ENCODE results near the gene C19orf38. TPM values are rescaled to one million over a fixed set of nuclear protein-coding genes. Genes with fewer than 3 reads are reported as not detected.
"Not testable (repeated sequence)": the region's sequence is repeated elsewhere in the genome, so short reads cannot be mapped to it uniquely, and the experiment has no call there.

Gene C19orf38
- total RNA-seq, 1 experiment from 2014 or later, result 0.61 TPM

DNA sequence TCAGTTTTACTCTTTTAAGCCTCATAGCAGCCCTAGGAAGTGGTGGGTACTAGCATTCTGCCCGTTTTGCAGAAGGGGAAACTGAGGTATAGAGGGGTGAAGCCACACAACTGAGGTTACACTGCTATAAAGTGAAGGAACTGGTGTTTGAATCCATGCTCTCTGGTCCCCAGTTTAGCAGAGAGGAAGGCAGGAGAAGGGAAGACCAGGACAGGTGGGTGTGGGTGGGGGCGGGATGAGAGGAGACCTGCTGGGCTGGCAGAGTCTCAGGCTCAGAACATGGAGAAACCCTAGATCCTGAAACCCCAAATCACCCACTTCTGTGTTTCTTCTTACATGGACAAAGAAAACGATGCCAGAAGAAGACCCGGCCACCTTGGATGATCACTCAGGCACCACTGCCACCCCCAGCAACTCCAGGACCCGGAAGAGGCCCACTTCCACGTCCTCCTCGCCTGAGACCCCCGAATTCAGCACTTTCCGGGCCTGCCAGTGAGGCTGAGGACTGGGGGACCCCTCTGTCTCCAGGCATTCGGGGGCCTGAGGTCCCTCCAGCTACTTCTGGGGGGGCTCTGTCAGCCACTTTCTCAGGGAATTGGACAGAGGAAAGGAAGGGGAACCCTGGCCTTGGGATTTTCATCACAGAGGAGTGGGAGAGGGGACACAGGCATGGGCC, 20.8 kb downstream of the C19orf38 start:
- DNase-seq, result no peak
- Histone ChIP-seq H3K9me3 (no peaks in the 10 kb centered on the region), H3K27me3 (replicated peaks; ENCODE audit: control insufficient read depth, insufficient read depth, low read length) (no peaks in the 10 kb centered on the region), H3K36me3 (ENCODE audit: control insufficient read depth, insufficient read depth, low read length) (no peaks in the 10 kb centered on the region), H3K4me1 (peaks cover 21% of the 10 kb centered on the region), H3K4me3 (ENCODE audit: low read depth, low read length) (no peak overlapping the region)
- no peak overlapping the region for H3K27ac Mint-ChIP-seq (ENCODE audit: unreplicated experiment)
- no peaks in the 10 kb centered on the region for H3K27me3 Mint-ChIP-seq (ENCODE audit: insufficient read depth, unreplicated experiment)
- CTCF ChIA-PET, result no interaction called here
- peaks cover 11% of the 10 kb centered on the region for H3K36me3 Mint-ChIP-seq (ENCODE audit: insufficient read depth, unreplicated experiment)
- POLR2A ChIA-PET, result no interaction called here
- H3K4me3 Mint-ChIP-seq (ENCODE audit: unreplicated experiment), result no peak overlapping the region
- H3K9me3 Mint-ChIP-seq (ENCODE audit: unreplicated experiment), result no peaks in the 10 kb centered on the region
- intact Hi-C loops (cut with micrococcal nuclease; ENCODE audit: unreplicated experiment), result no loop called here
- BruUV-seq (replicated peaks), result no TSS peak
- peaks cover 8% of the 10 kb centered on the region for H3K4me1 Mint-ChIP-seq (ENCODE audit: low read depth, unreplicated experiment)
- no peak for TF ChIP-seq CTCF (IDR thresholded peaks at IDR 0.05; ENCODE audit: insufficient read depth in 1 of 2, low read depth in 1 of 2, low read length in 1 of 2, severe bottlenecking in 1 of 2, unreplicated experiment in 1 of 2)

- H3K4me3 ChIP-seq (ENCODE audit: low read depth, low read length); BruUV-seq (replicated peaks); H3K27me3 Mint-ChIP-seq (ENCODE audit: insufficient read depth, unreplicated experiment); intact Hi-C loops (cut with micrococcal nuclease; ENCODE audit: unreplicated experiment); H3K9me3 ChIP-seq; POLR2A ChIA-PET; H3K4me1 Mint-ChIP-seq (ENCODE audit: low read depth, unreplicated experiment); H3K9me3 Mint-ChIP-seq (ENCODE audit: unreplicated experiment); CTCF ChIA-PET; H3K36me3 ChIP-seq (ENCODE audit: control insufficient read depth, insufficient read depth, low read length); H3K27me3 ChIP-seq (replicated peaks; ENCODE audit: control insufficient read depth, insufficient read depth, low read length); DNase-seq: not testable (repeated sequence)
- Mint-ChIP-seq H3K27ac (ENCODE audit: unreplicated experiment) (peak overlapping the region; percentile 71), H3K36me3 (ENCODE audit: insufficient read depth, unreplicated experiment) (peaks cover 20% of the 10 kb centered on the region), H3K4me3 (ENCODE audit: unreplicated experiment) (peak overlapping the region; percentile 75)
- peaks cover 22% of the 10 kb centered on the region for H3K4me1 ChIP-seq
Measured at GRCh38 chr19:10869872-10870311, 21.7 kb downstream of the C19orf38 start.

- Mint-ChIP-seq H3K36me3 (ENCODE audit: insufficient read depth, unreplicated experiment) (peaks cover 26% of the 10 kb centered on the region), H3K27me3 (ENCODE audit: insufficient read depth, unreplicated experiment) (no peaks in the 10 kb centered on the region), H3K4me1 (ENCODE audit: low read depth, unreplicated experiment) (no peaks in the 10 kb centered on the region), H3K4me3 (ENCODE audit: unreplicated experiment) (peak overlapping the region; percentile 75), H3K27ac (ENCODE audit: unreplicated experiment) (peak overlapping the region; percentile 53), H3K9me3 (ENCODE audit: unreplicated experiment) (no peaks in the 10 kb centered on the region)
- Histone ChIP-seq H3K36me3 (ENCODE audit: control insufficient read depth, insufficient read depth, low read length) (no peaks in the 10 kb centered on the region), H3K4me3 (ENCODE audit: low read depth, low read length) (peak overlapping the region; percentile 51), H3K4me1 (peaks cover 22% of the 10 kb centered on the region), H3K9me3 (no peaks in the 10 kb centered on the region), H3K27me3 (replicated peaks; ENCODE audit: control insufficient read depth, insufficient read depth, low read length) (no peaks in the 10 kb centered on the region)
- TF ChIP-seq CTCF (IDR thresholded peaks at IDR 0.05; ENCODE audit: insufficient read depth in 1 of 2, low read depth in 1 of 2, low read length in 1 of 2, severe bottlenecking in 1 of 2, unreplicated experiment in 1 of 2), result no peak
- intact Hi-C loops (cut with micrococcal nuclease; ENCODE audit: unreplicated experiment), result no loop called here
- no TSS peak for BruUV-seq (replicated peaks)
- POLR2A ChIA-PET, result interaction anchor here (0.6 to 1.0 kb wide), 2 partner anchors 34 to 57 kb away, joined by 3 to 4 read pairs; partner anchors contain the start of gene TMED1
- no peak for DNase-seq
- CTCF ChIA-PET, result interaction anchor here (0.5 to 1.0 kb wide), 11 partner anchors 17 to 165 kb away, joined by 3 to 10 read pairs (median 3); partner anchors contain the start of genes DNM2 and TMED1
Measured at GRCh38 chr19:10870501-10870954, 22.3 kb downstream of the C19orf38 start.
